ENCODE measurements around the gene PCGF1.

PCGF1 gene

GRCh38 chr2:74507145-74507925, at the start of gene PCGF1:
Gene PCGF1, minus strand, starts transcription at chr2:74507695. Its CDS starts 27 bp downstream, at chr2:74507668.
- Histone ChIP-seq H2AFZ (peak within 1 kb of the TSS; percentile 99), H3K4me1 (peaks cover 17% of the 10 kb centered on the region), H3K9me3 (ENCODE audit: control insufficient read depth, low read length) (no peaks in the 10 kb centered on the region), H3K27me3 (ENCODE audit: control insufficient read depth, insufficient read depth, low read length) (no peaks in the 10 kb centered on the region), H3K27ac (peak within 1 kb of the TSS; percentile 98), H3K79me2 (peaks cover 4% of the 10 kb centered on the region), H3K9ac (peak within 1 kb of the TSS; percentile 70), H3K4me2 (ENCODE audit: low read length) (peak within 1 kb of the TSS; percentile 89), H3K4me3 (ENCODE audit: low read depth, low read length) (peak within 1 kb of the TSS; percentile 91), H3K36me3 (ENCODE audit: control insufficient read depth, insufficient read depth, low read length) (no peaks in the 10 kb centered on the region)
- TF ChIP-seq, protein P1, sequence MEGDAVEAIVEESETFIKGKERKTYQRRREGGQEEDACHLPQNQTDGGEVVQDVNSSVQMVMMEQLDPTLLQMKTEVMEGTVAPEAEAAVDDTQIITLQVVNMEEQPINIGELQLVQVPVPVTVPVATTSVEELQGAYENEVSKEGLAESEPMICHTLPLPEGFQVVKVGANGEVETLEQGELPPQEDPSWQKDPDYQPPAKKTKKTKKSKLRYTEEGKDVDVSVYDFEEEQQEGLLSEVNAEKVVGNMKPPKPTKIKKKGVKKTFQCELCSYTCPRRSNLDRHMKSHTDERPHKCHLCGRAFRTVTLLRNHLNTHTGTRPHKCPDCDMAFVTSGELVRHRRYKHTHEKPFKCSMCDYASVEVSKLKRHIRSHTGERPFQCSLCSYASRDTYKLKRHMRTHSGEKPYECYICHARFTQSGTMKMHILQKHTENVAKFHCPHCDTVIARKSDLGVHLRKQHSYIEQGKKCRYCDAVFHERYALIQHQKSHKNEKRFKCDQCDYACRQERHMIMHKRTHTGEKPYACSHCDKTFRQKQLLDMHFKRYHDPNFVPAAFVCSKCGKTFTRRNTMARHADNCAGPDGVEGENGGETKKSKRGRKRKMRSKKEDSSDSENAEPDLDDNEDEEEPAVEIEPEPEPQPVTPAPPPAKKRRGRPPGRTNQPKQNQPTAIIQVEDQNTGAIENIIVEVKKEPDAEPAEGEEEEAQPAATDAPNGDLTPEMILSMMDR (IDR thresholded peaks at IDR 0.05) = peak; percentile 24

- no peak overlapping the region for H3K27ac ChIP-seq
- TF ChIP-seq, protein P1 (IDR thresholded peaks at IDR 0.05) = no peak
- no peak overlapping the region for H3K4me3 ChIP-seq (ENCODE audit: low read depth, low read length)
- H3K4me2 ChIP-seq (ENCODE audit: low read length) = no peak overlapping the region
- H3K9ac ChIP-seq = no peak overlapping the region
- H3K79me2 ChIP-seq = no peaks in the 10 kb centered on the region
- no peak overlapping the region for H2AFZ ChIP-seq
- H3K36me3 ChIP-seq (ENCODE audit: control insufficient read depth, insufficient read depth, low read length) = no peaks in the 10 kb centered on the region
- no peaks in the 10 kb centered on the region for H3K9me3 ChIP-seq (ENCODE audit: control insufficient read depth, low read length)
- no peaks in the 10 kb centered on the region for H3K27me3 ChIP-seq (ENCODE audit: control insufficient read depth, insufficient read depth, low read length)
- H3K4me1 ChIP-seq = no peaks in the 10 kb centered on the region
Measured at GRCh38 chr2:74556831-74557370, 49.4 kb upstream of the PCGF1 start.

DNA sequence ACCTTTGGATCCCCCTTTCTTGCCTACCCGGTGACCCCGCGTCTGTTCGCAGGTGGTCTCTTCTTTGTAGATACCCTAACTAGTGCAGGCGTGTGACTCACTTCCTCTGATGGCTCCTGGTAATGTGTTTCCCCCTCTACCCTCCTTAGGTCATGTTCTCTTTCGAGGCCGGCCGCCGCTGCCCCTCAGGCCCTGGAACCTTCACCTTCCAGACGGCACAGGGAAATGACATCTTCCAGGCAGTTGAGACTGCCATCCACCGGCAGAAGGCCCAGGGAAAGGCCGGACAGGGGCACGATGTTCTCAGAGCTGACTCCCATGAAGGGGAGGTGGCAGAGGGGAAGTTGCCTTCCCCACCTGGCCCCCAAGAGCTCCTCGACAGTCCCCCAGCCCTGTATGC, 48.7 kb upstream of the PCGF1 start:
- H3K79me2 ChIP-seq = no peaks in the 10 kb centered on the region
- H3K9me3 ChIP-seq (ENCODE audit: control insufficient read depth, low read length) = no peaks in the 10 kb centered on the region
- H3K27me3 ChIP-seq (ENCODE audit: control insufficient read depth, insufficient read depth, low read length) = no peaks in the 10 kb centered on the region
- H3K4me3 ChIP-seq (ENCODE audit: low read depth, low read length) = no peak overlapping the region
- TF ChIP-seq, protein P1 (IDR thresholded peaks at IDR 0.05) = no peak
- H3K4me1 ChIP-seq = no peaks in the 10 kb centered on the region
- no peak overlapping the region for H2AFZ ChIP-seq
- no peaks in the 10 kb centered on the region for H3K36me3 ChIP-seq (ENCODE audit: control insufficient read depth, insufficient read depth, low read length)
- H3K9ac ChIP-seq = no peak overlapping the region
- no peak overlapping the region for H3K27ac ChIP-seq
- no peak overlapping the region for H3K4me2 ChIP-seq (ENCODE audit: low read length)

- H2AFZ ChIP-seq = peak overlapping the region; percentile 96
- no peak overlapping the region for H3K9ac ChIP-seq
- H3K9me3 ChIP-seq (ENCODE audit: control insufficient read depth, low read length) = no peaks in the 10 kb centered on the region
- H3K4me2 ChIP-seq (ENCODE audit: low read length) = peak overlapping the region; percentile 64
- H3K79me2 ChIP-seq = no peaks in the 10 kb centered on the region
- H3K4me1 ChIP-seq = no peaks in the 10 kb centered on the region
- TF ChIP-seq, protein P1 (IDR thresholded peaks at IDR 0.05) = no peak
- H3K36me3 ChIP-seq (ENCODE audit: control insufficient read depth, insufficient read depth, low read length) = no peaks in the 10 kb centered on the region
- H3K27ac ChIP-seq = peak overlapping the region; percentile 77
- H3K27me3 ChIP-seq (ENCODE audit: control insufficient read depth, insufficient read depth, low read length) = no peaks in the 10 kb centered on the region
- H3K4me3 ChIP-seq (ENCODE audit: low read depth, low read length) = peak overlapping the region; percentile 78
Measured at GRCh38 chr2:74555610-74556103, 48.2 kb upstream of the PCGF1 start.
